Epidermal melanocyte (primary cell): ENCODE data around the gene NSG1.
A peak's percentile ranks its signal among the peaks of the same experiment; 100 is the strongest.

Experiments
- DNase-seq: peaks from one replicate; pipeline ENCODE4 v3.0.0; 2011; ENCODE audit warnings: low spot score; ENCODE audit not compliant: insufficient read length

The NSG1 gene

GRCh38 chr4:4430492-4431195, 43.7 kb downstream of the NSG1 start:
- peak; percentile 78 for DNase-seq

- DNase-seq, result no peak
Measured at GRCh38 chr4:4432341-4433125, 45.6 kb downstream of the NSG1 start.

- no peak for DNase-seq
Measured at GRCh38 chr4:4433941-4434340, 47.0 kb downstream of the NSG1 start.

- DNase-seq, result no peak
Measured at GRCh38 chr4:4436244-4436823, 49.4 kb downstream of the NSG1 start.

- DNase-seq, result no peak
Measured at GRCh38 chr4:4437798-4438470, 51.0 kb downstream of the NSG1 start.

GRCh38 chr4:4438891-4439290, 52.0 kb downstream of the NSG1 start:
- DNase-seq, result no peak

- no peak for DNase-seq
Measured at GRCh38 chr4:4439782-4440181, 52.9 kb downstream of the NSG1 start.

GRCh38 chr4:4440333-4441061, 53.6 kb downstream of the NSG1 start:
- no peak for DNase-seq

- DNase-seq, result no peak
Measured at GRCh38 chr4:4443821-4444220, 56.9 kb downstream of the NSG1 start.

GRCh38 chr4:4446434-4446833, 59.5 kb downstream of the NSG1 start:
- no peak for DNase-seq

- DNase-seq, result no peak
Measured at GRCh38 chr4:4455210-4455865, 68.4 kb downstream of the NSG1 start.

GRCh38 chr4:4456351-4456750, 69.4 kb downstream of the NSG1 start:
- DNase-seq, result no peak

GRCh38 chr4:4456816-4457578, 70.1 kb downstream of the NSG1 start:
- DNase-seq, result no peak

- no peak for DNase-seq
Measured at GRCh38 chr4:4457803-4458553, 71.1 kb downstream of the NSG1 start.

- no peak for DNase-seq
Measured at GRCh38 chr4:4459181-4459580, 72.3 kb downstream of the NSG1 start.

- DNase-seq, result no peak
Measured at GRCh38 chr4:4460759-4461158, 73.9 kb downstream of the NSG1 start.

- DNase-seq, result no peak
Measured at GRCh38 chr4:4461178-4461577, 74.3 kb downstream of the NSG1 start.

- DNase-seq, result no peak
Measured at GRCh38 chr4:4461850-4462249, 74.9 kb downstream of the NSG1 start.

- no peak for DNase-seq
Measured at GRCh38 chr4:4462970-4463369, 76.1 kb downstream of the NSG1 start.
